Testis (tissue), 2 donors: ENCODE data around the gene LEPROT.

Experiments
- CTCF ChIP-seq, 3 experiments: fragments of 450-650 bp in 2 of 3; fragments of 200-600 bp in 1 of 3; sonication (generic) in 1 of 3; IDR thresholded peaks; one replicate each; pipeline ENCODE4 v1.5.1; 2016 to 2019; ENCODE audit warnings: antibody characterized with exemption in 3 of 3, mild to moderate bottlenecking in 2 of 3, moderate library complexity in 1 of 3
- POLR2A ChIP-seq: fragments of 450-650 bp; IDR thresholded peaks from one replicate; pipeline ENCODE4 v1.6.1; 2017; ENCODE audit warnings: antibody characterized with exemption, mild to moderate bottlenecking, moderate library complexity

- TF ChIP-seq CTCF (IDR thresholded peaks at IDR 0.05) (no peak), POLR2A (no peak)
These were observed 42.8 kb upstream of the LEPROT start for GRCh38 chr1:65377496-65378246.
